HG02571 (cell line): ENCODE results near the gene NID1.
"Not testable (repeated sequence)": the region's sequence is repeated elsewhere in the genome, so short reads cannot be mapped to it uniquely, and the experiment has no call there.

ENCODE experiments used
- ATAC-seq: cut with Tn5 transposase; IDR thresholded peaks from one replicate; pipeline ENCODE4 v1.9.1; 2021; ENCODE audit warnings: mild to moderate bottlenecking, moderate library complexity; ENCODE audit not compliant: unreplicated experiment

Gene NID1

GRCh38 chr1:236095705-236096520, 31.0 kb upstream of the NID1 start:
- ATAC-seq: no peak

- no peak for ATAC-seq
Observed at GRCh38 chr1:236092899-236093298, 28.0 kb upstream of the NID1 start.

- no peak for ATAC-seq
Observed at GRCh38 chr1:236091933-236092318, 27.0 kb upstream of the NID1 start.

GRCh38 chr1:236090741-236091147, 25.9 kb upstream of the NID1 start:
- ATAC-seq: no peak

- ATAC-seq: no peak
Observed at GRCh38 chr1:236089046-236089773, 24.3 kb upstream of the NID1 start.

- no peak for ATAC-seq
Observed at GRCh38 chr1:236086537-236086936, 21.6 kb upstream of the NID1 start.

GRCh38 chr1:236085545-236086159, 20.8 kb upstream of the NID1 start:
- ATAC-seq: no peak

- ATAC-seq: no peak
Observed at GRCh38 chr1:236084386-236084730, 19.5 kb upstream of the NID1 start.

GRCh38 chr1:236083650-236084385, 18.9 kb upstream of the NID1 start:
- ATAC-seq: no peak

GRCh38 chr1:236082526-236082925, 17.6 kb upstream of the NID1 start:
- no peak for ATAC-seq

- ATAC-seq: no peak
Observed at GRCh38 chr1:236081546-236082227, 16.8 kb upstream of the NID1 start.

GRCh38 chr1:236079703-236080102, 14.8 kb upstream of the NID1 start:
- ATAC-seq: no peak

- ATAC-seq: no peak
Observed at GRCh38 chr1:236078993-236079392, 14.1 kb upstream of the NID1 start.

- not testable (repeated sequence) for ATAC-seq
Observed at GRCh38 chr1:236078077-236078476, 13.2 kb upstream of the NID1 start.

GRCh38 chr1:236075848-236076247, 11.0 kb upstream of the NID1 start:
- ATAC-seq: no peak

- no peak for ATAC-seq
Observed at GRCh38 chr1:236073307-236073897, 8.5 kb upstream of the NID1 start.

GRCh38 chr1:236072001-236072400, 7.1 kb upstream of the NID1 start:
- no peak for ATAC-seq

- no peak for ATAC-seq
Observed at GRCh38 chr1:236070753-236071152, 5.9 kb upstream of the NID1 start.

GRCh38 chr1:236069796-236070195, 4.9 kb upstream of the NID1 start:
- ATAC-seq: no peak

GRCh38 chr1:236067854-236068454, 3.1 kb upstream of the NID1 start:
- no peak for ATAC-seq
